ENCODE measurements around the gene NAALADL1.

The NAALADL1 gene

GRCh38 chr11:65019824-65020223 lies 38.5 kb downstream of the NAALADL1 start:
- H3K4me3 ChIP-seq (ENCODE audit: control insufficient read depth, low read depth, low read length), result no peak overlapping the region
- no peak for DNase-seq (ENCODE audit: low read depth)
- TF ChIP-seq, protein P1, sequence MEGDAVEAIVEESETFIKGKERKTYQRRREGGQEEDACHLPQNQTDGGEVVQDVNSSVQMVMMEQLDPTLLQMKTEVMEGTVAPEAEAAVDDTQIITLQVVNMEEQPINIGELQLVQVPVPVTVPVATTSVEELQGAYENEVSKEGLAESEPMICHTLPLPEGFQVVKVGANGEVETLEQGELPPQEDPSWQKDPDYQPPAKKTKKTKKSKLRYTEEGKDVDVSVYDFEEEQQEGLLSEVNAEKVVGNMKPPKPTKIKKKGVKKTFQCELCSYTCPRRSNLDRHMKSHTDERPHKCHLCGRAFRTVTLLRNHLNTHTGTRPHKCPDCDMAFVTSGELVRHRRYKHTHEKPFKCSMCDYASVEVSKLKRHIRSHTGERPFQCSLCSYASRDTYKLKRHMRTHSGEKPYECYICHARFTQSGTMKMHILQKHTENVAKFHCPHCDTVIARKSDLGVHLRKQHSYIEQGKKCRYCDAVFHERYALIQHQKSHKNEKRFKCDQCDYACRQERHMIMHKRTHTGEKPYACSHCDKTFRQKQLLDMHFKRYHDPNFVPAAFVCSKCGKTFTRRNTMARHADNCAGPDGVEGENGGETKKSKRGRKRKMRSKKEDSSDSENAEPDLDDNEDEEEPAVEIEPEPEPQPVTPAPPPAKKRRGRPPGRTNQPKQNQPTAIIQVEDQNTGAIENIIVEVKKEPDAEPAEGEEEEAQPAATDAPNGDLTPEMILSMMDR (conservative IDR thresholded peaks at IDR 0.05; ENCODE audit: control insufficient read depth, insufficient read depth, low read depth, low read length), result no peak

GRCh38 chr11:65017937-65018336 lies 40.4 kb downstream of the NAALADL1 start:
- no peak overlapping the region for H3K4me3 ChIP-seq (ENCODE audit: control insufficient read depth, low read depth, low read length)
- TF ChIP-seq, protein P1 (conservative IDR thresholded peaks at IDR 0.05; ENCODE audit: control insufficient read depth, insufficient read depth, low read depth, low read length), result no peak
- DNase-seq (ENCODE audit: low read depth), result no peak

- no peak overlapping the region for H3K4me3 ChIP-seq (ENCODE audit: control insufficient read depth, low read depth, low read length)
- DNase-seq (ENCODE audit: low read depth), result no peak
- TF ChIP-seq, protein P1 (conservative IDR thresholded peaks at IDR 0.05; ENCODE audit: control insufficient read depth, insufficient read depth, low read depth, low read length), result no peak
These were observed 41.6 kb downstream of the NAALADL1 start for GRCh38 chr11:65016705-65017104.

- DNase-seq (ENCODE audit: low read depth), result peak; percentile 19
- peak overlapping the region; percentile 77 for H3K4me3 ChIP-seq (ENCODE audit: control insufficient read depth, low read depth, low read length)
- TF ChIP-seq, protein P1 (conservative IDR thresholded peaks at IDR 0.05; ENCODE audit: control insufficient read depth, insufficient read depth, low read depth, low read length), result no peak
These were observed 43.6 kb downstream of the NAALADL1 start for GRCh38 chr11:65014726-65015227.

GRCh38 chr11:65013888-65014725 lies 44.2 kb downstream of the NAALADL1 start, which contains the start of gene ARL2:
Gene ARL2 (plus strand): TSS chr11:65014160. CDS start chr11:65014208, 48 bp downstream.
- peak within 1 kb of the TSS; percentile 77 for H3K4me3 ChIP-seq (ENCODE audit: control insufficient read depth, low read depth, low read length)
- TF ChIP-seq, protein P1 (conservative IDR thresholded peaks at IDR 0.05; ENCODE audit: control insufficient read depth, insufficient read depth, low read depth, low read length), result peak; percentile 27
- DNase-seq (ENCODE audit: low read depth), result peak; percentile 83

DNA sequence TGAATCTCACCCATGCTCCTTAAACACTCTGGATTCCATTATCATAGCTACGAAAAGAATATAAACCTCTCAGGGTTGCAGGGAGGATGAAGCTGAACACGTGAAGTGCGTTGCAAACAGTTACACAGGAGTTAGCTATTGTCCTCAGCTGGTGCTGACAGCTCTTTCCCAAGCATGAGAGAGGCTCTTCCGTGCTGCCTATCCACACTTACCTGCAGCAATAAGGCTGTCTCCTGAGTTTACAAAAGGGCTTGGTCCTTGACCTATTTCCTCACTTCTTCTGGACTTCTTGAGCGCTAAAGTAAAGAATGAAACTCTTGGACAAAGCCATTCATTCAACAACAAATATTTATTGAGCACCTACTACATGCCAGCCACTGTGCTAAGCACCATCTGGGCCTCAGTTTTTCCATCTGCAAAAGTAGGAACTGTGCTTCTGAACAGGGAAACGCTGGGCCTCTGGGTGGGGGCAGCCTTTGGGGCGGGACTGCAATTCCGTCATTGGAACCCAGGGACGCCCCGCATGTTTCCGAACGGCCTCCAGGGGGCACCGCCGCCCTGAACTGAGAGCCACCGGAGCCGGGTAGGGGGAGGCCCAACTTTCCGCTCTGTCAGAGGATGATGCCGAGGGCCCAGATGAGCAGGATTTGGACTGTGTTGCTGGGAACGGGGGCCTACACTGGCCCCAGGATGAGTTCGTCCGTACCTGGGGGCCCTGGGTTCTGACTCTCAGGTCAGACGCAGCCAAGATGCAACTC lies 45.0 kb downstream of the NAALADL1 start:
- TF ChIP-seq, protein P1 (conservative IDR thresholded peaks at IDR 0.05; ENCODE audit: control insufficient read depth, insufficient read depth, low read depth, low read length), result peak; percentile 72
- DNase-seq (ENCODE audit: low read depth), result peak; percentile 82
- peak overlapping the region; percentile 77 for H3K4me3 ChIP-seq (ENCODE audit: control insufficient read depth, low read depth, low read length)
